IPS-15b (cell line): ENCODE measurements around the gene DECR2.
A peak's percentile ranks its signal among the peaks of the same experiment; 100 is the strongest.
"Not testable (repeated sequence)": the region's sequence is repeated elsewhere in the genome, so short reads cannot be mapped to it uniquely, and the experiment has no call there.

Experiments used
- H3K27me3 ChIP-seq: one replicate; pipeline ENCODE4 v1.6.1; 2013; ENCODE audit warnings: low read length; ENCODE audit not compliant: control insufficient read depth, insufficient read depth
- H3K36me3 ChIP-seq: one replicate; pipeline ENCODE4 v1.6.1; 2013; ENCODE audit warnings: low read length; ENCODE audit not compliant: control insufficient read depth, insufficient read depth
- H3K4me1 ChIP-seq: one replicate; pipeline ENCODE4 v1.6.1; 2013; ENCODE audit warnings: mild to moderate bottlenecking, low read length; ENCODE audit not compliant: control insufficient read depth, insufficient read depth
- H3K4me3 ChIP-seq: one replicate; pipeline ENCODE4 v1.5.1; 2013; ENCODE audit warnings: low read depth, low read length
- H3K9ac ChIP-seq: one replicate; pipeline ENCODE4 v1.6.1; 2013; ENCODE audit warnings: low read depth, mild to moderate bottlenecking, low read length
- H3K9me3 ChIP-seq: one replicate; pipeline ENCODE4 v1.6.1; 2013; ENCODE audit warnings: mild to moderate bottlenecking, low read length; ENCODE audit not compliant: control insufficient read depth, insufficient read depth

The DECR2 gene

DNA sequence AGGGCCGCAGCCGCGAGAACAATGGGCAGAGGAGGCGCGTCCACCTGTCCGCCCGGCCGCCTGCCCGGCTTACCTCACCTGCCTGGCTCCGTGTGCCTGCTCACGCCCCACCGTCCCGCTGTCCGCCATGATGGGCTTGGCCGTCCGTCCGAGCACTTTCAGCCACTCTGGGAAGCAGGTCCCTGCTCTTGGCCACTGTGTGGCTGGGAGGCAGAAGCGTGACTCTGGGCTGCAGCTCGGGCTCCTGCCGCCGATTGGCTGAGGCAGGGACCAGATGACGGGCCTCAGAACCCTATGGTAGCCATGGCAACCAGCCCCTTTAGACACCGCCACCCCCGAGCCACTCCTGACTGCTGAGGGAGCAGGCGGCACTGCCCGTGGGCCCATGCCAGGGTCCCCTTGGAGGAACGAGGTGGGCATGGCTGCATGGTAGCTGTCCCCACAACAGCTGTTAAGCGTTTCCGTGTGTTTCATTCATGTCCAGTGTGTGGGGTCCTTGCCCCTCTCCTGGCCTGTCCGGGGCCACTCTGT lies 40.3 kb upstream of the DECR2 start:
- H3K9me3 ChIP-seq = no peaks in the 10 kb centered on the region
- H3K4me3 ChIP-seq = no peak overlapping the region
- no peaks in the 10 kb centered on the region for H3K4me1 ChIP-seq
- H3K9ac ChIP-seq = no peak overlapping the region
- no peaks in the 10 kb centered on the region for H3K36me3 ChIP-seq
- H3K27me3 ChIP-seq = no peaks in the 10 kb centered on the region

DNA sequence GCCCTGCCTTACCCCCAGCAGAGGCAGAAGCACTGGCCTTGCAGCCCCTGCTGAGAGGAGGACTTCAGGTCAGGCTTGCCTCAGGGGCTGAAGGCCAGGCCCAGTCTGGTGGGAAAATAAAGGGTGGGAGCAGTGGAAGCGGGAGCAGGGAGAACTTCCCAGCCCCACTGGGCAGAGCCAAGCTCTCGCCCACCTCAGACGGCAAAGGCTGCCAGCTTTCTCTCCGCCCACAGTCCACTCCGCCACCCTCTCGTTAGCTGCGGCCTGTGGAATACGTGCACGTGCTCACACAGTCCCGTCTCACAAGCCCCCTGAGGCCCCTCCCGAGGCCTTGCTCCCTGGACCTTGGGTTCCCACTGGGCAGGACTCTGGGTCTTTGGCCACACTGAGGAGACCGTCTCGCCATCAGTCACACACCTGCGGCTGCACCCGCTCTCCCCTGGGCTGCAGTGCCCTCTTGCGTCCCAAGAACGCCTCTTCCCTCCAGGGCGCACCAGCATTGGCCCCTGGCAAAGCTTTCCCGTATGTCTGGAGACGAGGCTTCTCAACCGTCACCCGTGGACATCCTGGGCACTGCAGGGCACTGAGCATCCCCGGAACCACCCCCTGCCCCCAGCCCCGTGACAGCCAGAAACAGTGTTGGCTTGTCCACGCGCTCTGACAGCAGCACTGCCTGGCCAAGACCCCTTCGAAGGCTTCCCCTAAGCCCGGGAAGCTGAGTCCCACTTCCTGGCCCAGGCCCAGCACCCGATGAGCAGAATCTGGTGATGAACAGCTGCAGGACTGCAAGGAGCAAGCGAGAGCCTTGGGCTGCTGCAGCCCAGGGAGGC lies 39.6 kb upstream of the DECR2 start:
- Histone ChIP-seq H3K9me3 (no peaks in the 10 kb centered on the region), H3K9ac (no peak overlapping the region), H3K4me1 (no peaks in the 10 kb centered on the region), H3K36me3 (peaks cover 5% of the 10 kb centered on the region), H3K27me3 (no peaks in the 10 kb centered on the region), H3K4me3 (no peak overlapping the region)

DNA sequence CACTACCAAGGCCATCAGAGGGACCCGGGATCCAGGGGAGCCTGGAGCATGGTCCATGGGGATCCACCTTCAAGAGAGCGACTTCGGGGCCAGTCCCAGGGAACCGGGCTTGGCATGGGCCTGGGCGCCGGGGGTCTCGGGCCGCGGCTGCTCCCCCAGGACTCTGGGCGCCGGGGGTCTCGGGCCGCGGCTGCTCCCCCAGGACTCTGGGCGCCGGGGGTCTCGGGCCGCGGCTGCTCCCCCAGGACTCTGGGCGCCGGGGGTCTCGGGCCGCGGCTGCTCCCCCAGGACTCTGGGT lies 39.0 kb upstream of the DECR2 start:
- not testable (repeated sequence) for H3K27me3 ChIP-seq, H3K4me3 ChIP-seq, H3K9me3 ChIP-seq, H3K9ac ChIP-seq, H3K4me1 ChIP-seq
- peaks cover 10% of the 10 kb centered on the region for H3K36me3 ChIP-seq

DNA sequence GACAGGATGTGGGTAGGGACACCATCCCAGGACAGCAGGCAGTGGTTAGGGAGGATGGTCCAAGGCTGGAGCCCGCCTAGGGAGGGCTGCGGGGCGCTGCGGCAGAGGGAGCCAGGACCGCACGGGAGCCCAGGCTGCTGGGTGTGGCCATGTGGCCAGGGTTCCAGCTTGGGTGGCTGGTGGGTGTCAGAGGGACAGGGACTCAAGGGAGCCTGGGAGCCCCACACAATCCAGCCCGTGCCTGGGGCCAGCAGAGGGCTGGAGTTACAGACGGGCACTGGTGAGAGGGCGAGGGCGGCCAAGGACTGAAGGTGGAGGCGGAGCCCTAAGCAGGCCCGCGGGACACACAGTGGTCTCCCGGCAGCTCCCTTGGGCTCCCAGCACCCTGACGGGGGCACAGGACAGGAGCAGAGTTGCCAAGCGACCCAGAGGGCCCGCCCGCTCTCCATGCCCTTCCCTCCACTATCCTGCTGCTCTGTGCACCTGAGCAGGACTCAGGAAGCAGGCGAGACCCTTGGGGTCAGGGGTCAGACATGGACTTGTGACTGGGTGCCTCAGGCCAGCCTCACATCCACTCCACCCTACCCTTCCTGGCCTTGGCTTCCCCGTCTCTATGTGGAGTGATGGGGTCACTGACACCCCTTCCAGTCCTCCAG lies 38.4 kb upstream of the DECR2 start:
- Histone ChIP-seq H3K36me3 (peaks cover 16% of the 10 kb centered on the region), H3K9ac (no peak overlapping the region), H3K4me3 (no peak overlapping the region), H3K9me3 (no peaks in the 10 kb centered on the region), H3K27me3 (no peaks in the 10 kb centered on the region), H3K4me1 (no peaks in the 10 kb centered on the region)

DNA sequence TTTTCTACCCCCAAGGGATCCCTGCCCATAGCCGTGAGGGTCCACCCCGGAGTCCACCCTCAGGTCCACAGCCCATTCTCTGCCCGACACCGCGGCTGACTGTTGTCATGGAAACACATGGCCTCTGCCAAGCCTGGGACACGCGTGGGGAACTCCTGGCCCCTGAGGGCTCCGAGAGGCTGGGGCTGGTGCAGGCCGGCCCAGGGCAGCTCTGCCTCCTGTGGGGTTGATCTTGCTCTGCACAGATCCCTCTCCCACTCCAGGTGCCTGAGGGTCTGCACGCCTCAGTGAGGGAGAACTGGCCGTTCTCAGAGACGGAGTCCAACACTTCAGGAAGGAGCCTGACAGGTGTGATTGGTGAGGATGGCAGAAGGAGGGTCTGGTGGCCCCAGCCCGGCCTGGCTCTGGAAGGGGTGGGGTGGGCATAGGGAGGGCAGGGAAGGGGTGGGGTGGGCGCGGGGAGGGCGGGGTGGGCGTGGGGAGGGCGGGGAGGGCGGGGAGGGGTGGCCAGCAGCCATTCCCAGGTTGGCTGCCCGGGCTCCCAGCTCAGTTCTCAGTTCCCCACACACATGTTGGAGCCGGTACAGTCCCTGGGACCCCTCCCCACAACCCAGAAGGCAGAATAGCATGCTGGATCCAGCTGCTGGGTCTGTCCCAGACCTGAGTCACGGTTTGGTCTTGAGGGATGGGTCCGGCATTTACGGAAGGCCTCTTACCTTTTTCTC lies 37.8 kb upstream of the DECR2 start:
- H3K9ac ChIP-seq = no peak overlapping the region
- no peak overlapping the region for H3K4me3 ChIP-seq
- H3K9me3 ChIP-seq = no peaks in the 10 kb centered on the region
- peaks cover 23% of the 10 kb centered on the region for H3K36me3 ChIP-seq
- H3K4me1 ChIP-seq = no peaks in the 10 kb centered on the region
- H3K27me3 ChIP-seq = no peaks in the 10 kb centered on the region

DNA sequence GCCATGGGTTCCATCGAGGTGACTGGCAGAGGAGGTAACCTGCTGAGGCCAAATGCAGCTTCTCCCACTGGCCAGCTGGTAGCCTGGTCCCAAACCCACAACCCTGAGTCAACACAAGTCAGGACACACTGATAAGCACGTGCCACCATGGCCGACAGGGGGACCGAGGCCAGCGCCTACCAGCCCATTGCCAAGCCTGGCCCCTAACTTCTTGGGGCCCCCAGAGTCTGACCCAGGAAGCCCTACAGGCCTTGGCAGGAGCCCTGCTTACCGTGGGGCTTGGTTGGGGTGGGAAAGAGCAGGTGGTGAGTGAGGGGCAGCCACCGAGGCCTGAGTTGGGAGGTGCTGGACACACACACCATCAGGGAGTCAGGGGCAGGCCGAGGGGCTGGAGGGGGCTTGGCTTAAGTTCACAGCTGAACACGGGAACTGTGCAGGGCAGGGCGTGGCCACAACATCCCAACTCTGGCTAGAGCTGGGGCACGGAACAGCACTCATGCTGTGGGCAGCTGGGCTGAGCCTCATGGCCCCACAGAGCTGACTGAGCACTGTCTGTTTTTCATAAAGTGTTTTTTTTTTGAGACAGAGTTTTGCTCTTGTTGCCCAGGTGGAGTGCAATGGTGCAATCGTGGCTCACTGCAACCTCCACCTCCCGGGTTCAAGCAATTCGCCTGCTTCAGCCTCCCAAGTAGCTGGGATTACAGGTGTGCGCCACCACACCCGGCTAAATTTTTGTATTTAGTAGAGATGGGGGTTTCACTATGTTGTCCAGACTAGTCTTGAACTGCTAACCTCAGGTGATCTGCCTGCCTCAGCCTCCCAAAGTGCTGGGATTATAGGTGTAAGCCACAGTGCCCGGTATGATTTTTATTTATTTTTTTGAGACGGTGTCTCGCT lies 36.8 kb upstream of the DECR2 start:
- H3K4me3 ChIP-seq = no peak overlapping the region
- no peaks in the 10 kb centered on the region for H3K4me1 ChIP-seq
- H3K9ac ChIP-seq = no peak overlapping the region
- no peaks in the 10 kb centered on the region for H3K9me3 ChIP-seq
- no peaks in the 10 kb centered on the region for H3K27me3 ChIP-seq
- H3K36me3 ChIP-seq = peaks cover 26% of the 10 kb centered on the region

DNA sequence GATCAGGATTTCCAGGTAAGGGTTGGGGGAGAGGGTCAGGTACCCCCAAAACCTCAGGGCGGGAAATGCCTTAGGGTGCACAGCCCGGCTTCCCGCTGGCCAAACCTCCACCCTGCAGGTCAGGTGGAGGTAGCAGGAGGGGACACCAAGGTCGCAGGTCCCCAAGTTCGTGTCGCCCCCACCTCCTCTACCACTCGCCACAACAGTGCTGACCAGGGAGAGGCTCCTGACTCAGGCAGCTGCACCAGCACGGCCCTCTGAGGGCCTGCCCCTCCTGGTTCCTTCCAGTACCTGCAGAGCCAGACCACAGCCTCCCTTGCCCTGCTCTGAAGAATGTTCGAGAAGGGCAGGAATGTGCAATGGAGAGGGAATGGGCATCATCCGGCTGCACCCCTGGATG lies 35.2 kb upstream of the DECR2 start:
- no peak overlapping the region for H3K4me3 ChIP-seq
- peaks cover 29% of the 10 kb centered on the region for H3K36me3 ChIP-seq
- H3K27me3 ChIP-seq = no peaks in the 10 kb centered on the region
- no peaks in the 10 kb centered on the region for H3K4me1 ChIP-seq
- H3K9me3 ChIP-seq = no peaks in the 10 kb centered on the region
- no peak overlapping the region for H3K9ac ChIP-seq

DNA sequence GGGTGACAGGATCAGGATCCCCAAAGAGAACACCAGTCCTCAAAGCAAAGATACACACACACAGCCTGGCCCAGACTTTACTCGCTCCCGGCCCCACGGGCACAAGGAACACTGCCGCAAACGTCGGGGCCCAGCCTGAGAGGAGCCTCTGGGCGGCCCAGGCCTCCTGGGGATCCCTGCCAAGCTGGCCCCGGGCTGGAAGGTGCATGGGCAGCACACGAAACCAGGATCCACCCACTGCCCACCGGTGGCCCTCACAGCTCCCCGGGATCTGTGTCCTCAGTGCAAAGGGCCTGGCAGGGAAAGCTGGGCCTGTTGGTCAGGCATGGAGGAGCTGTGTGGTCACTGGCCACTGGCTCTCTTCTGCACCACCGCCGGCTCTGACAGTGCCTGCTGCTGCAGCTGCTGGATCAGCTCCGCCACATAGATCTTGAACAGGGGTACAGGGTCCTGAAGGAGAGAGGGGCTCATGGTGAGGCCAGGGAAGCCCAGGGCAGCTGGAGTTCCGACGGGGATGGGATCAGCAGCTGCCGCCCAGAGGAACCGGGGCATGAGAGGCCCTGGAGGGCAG lies 34.3 kb upstream of the DECR2 start:
- Histone ChIP-seq H3K4me3 (no peak overlapping the region), H3K4me1 (no peaks in the 10 kb centered on the region), H3K27me3 (no peaks in the 10 kb centered on the region), H3K36me3 (peaks cover 38% of the 10 kb centered on the region), H3K9ac (no peak overlapping the region), H3K9me3 (no peaks in the 10 kb centered on the region)

DNA sequence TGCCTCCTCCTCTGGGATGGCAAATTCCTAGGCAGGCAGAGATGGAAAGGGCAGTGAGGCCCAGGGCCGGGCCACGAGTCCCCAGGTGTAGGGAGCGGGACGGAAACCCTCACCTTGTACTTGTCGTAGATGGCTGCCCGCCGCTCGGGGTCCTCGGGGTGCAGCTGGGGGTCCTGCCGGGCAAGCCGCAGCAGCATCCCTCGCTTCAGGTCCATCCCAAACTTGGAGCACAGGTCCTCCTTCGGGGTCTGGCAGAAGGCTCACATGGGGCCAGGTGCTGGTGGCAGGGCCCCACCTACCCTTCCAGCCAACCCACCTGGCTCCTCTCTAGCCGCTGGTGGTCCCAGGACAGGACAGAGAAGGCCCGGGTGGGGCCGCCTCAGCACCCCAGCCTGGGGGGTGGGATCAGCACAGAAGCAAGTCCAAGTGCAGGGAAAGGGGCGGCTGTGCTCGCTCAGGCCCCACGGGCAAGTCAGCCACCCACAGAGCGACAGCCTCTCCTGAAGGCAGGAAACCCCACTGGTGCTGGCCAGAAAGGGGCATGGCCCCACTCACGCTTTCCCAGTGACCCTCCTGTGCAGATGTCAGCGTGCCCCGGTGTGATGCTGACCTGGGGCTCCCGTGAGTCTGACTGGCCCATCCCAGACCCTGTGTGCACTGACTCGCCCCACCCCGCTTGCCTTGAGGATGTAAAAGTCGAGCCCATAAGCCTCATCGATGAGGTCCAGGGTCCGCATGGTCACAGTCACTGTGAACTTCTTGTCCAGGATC lies 33.1 kb upstream of the DECR2 start:
- peaks cover 50% of the 10 kb centered on the region for H3K36me3 ChIP-seq
- H3K4me3 ChIP-seq = no peak overlapping the region
- no peak overlapping the region for H3K9ac ChIP-seq
- no peaks in the 10 kb centered on the region for H3K9me3 ChIP-seq
- H3K27me3 ChIP-seq = no peaks in the 10 kb centered on the region
- no peaks in the 10 kb centered on the region for H3K4me1 ChIP-seq

DNA sequence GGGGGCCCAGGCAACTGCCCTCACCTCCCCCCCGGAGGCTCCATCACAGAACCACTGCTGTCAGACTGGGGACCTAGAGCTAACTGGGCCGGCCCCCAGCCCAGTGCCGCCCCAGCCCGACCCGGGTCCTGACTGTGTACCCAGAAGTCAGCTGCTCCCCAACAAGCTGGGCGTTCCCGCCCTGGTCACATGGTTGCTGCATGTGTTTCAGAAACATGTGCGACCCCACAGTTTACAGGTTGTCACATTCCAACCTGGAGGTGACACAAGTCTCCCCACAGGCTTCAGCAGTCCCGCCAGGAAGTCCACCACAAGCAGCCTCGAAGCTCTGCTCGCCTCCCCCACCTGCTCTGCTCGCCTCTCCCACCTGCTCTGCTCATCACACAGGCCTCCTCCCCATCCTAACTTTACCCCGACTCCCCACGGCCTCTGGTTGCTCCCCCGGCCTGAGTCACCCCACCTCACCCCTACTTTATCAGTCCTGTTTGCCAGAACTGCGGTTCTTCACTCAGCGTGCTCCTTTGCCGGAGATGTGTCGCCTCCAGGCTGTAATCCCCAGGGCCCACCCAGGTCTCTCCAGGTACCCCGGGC lies 32.3 kb upstream of the DECR2 start:
- H3K9ac ChIP-seq = peak overlapping the region; percentile 47
- peaks cover 58% of the 10 kb centered on the region for H3K36me3 ChIP-seq
- H3K4me3 ChIP-seq = peak overlapping the region; percentile 41
- H3K27me3 ChIP-seq = no peaks in the 10 kb centered on the region
- no peaks in the 10 kb centered on the region for H3K4me1 ChIP-seq
- H3K9me3 ChIP-seq = no peaks in the 10 kb centered on the region
